Smooth muscle cell (in vitro differentiated cells): Measurements from ENCODE around the gene KLF16. TPM values are rescaled to one million over a fixed set of nuclear protein-coding genes. Genes with fewer than 3 reads are reported as not detected.

ENCODE experiments used
- DNase-seq: peaks from one replicate; lab custom pipeline; 2025; ENCODE audit not compliant: unreplicated experiment; lab: John Stamatoyannopoulos, UW
- H2AFZ ChIP-seq: fragments of 200-600 bp; sonication (generic); 2 replicates; pipeline ENCODE4 v1.6.0; 2016; ENCODE audit warnings: antibody characterized with exemption, low read depth, mild to moderate bottlenecking
- H3F3A ChIP-seq: fragments of 200-600 bp; sonication (generic); 2 replicates; pipeline ENCODE4 v1.6.0; 2017; ENCODE audit warnings: antibody characterized with exemption, low read depth
- H3K27ac ChIP-seq: fragments of 200-600 bp; sonication (generic); 2 replicates; pipeline ENCODE4 v1.5.1; 2016; ENCODE audit warnings: low read depth, mild to moderate bottlenecking
- H3K27me3 ChIP-seq: fragments of 200-600 bp; sonication (generic); 2 replicates; pipeline ENCODE4 v1.6.1; 2016; ENCODE audit warnings: low read depth, mild to moderate bottlenecking
- H3K36me3 ChIP-seq: fragments of 200-600 bp; sonication (generic); 2 replicates; pipeline ENCODE4 v1.5.1; 2016; ENCODE audit warnings: low read depth
- H3K4me1 ChIP-seq: fragments of 200-600 bp; sonication (generic); 2 replicates; pipeline ENCODE4 v1.5.1; 2016; ENCODE audit warnings: low read depth
- H3K4me2 ChIP-seq: fragments of 200-600 bp; sonication (generic); 2 replicates; pipeline ENCODE4 v1.6.0; 2016; ENCODE audit warnings: mild to moderate bottlenecking
- H3K4me3 ChIP-seq: fragments of 200-600 bp; sonication (generic); 2 replicates; pipeline ENCODE4 v1.5.1; 2016; ENCODE audit warnings: mild to moderate bottlenecking
- H3K79me2 ChIP-seq: fragments of 200-600 bp; sonication (generic); 2 replicates; pipeline ENCODE4 v1.6.0; 2016; ENCODE audit warnings: low read depth, mild to moderate bottlenecking
- H3K9ac ChIP-seq: fragments of 200-600 bp; sonication (generic); 2 replicates; pipeline ENCODE4 v1.6.0; 2016; ENCODE audit warnings: low read depth
- H3K9me3 ChIP-seq: fragments of 200-600 bp; sonication (generic); replicated peaks from 2 replicates; pipeline ENCODE4 v1.5.1; 2016; ENCODE audit warnings: low read depth
- H4K20me1 ChIP-seq: fragments of 200-600 bp; sonication (generic); 2 replicates; pipeline ENCODE4 v1.6.0; 2016; ENCODE audit warnings: low read depth
- WGBS: methylation state at CpG from one replicate; pipeline ENCODE4 v1.1.7; 2016; ENCODE audit warnings: low lambda C conversion rate; 5-methylcytosine and 5-hydroxymethylcytosine counted together
- polyA plus RNA-seq: library from polyadenylated mRNA; unstranded; fragments of >200 nt; fragmentation: Nextera tagmentation; extraction: Ambion mirVana; gene quantifications from 2 replicates; pipeline ENCODE4 v1.2.1, GENCODE V29; 2016
- total RNA-seq: library from RNA; depleted of rRNA; stranded (reverse); fragments of >200 nt; gene quantifications from 2 replicates; pipeline ENCODE4 v1.2.3, GENCODE V29; 2014
- TF ChIP-seq, protein P1 (sequence below): fragments of 200-600 bp; sonication (generic); IDR thresholded peaks from 2 replicates; pipeline ENCODE4 v1.5.1; 2017; ENCODE audit warnings: borderline replicate concordance, mild to moderate bottlenecking, antibody characterized with exemption; ENCODE audit not compliant: insufficient read depth, poor library complexity, severe bottlenecking

The KLF16 gene
- total and polyA plus RNA-seq, 2 experiments from 2014 or later: 5.8 to 15.4 TPM

DNA sequence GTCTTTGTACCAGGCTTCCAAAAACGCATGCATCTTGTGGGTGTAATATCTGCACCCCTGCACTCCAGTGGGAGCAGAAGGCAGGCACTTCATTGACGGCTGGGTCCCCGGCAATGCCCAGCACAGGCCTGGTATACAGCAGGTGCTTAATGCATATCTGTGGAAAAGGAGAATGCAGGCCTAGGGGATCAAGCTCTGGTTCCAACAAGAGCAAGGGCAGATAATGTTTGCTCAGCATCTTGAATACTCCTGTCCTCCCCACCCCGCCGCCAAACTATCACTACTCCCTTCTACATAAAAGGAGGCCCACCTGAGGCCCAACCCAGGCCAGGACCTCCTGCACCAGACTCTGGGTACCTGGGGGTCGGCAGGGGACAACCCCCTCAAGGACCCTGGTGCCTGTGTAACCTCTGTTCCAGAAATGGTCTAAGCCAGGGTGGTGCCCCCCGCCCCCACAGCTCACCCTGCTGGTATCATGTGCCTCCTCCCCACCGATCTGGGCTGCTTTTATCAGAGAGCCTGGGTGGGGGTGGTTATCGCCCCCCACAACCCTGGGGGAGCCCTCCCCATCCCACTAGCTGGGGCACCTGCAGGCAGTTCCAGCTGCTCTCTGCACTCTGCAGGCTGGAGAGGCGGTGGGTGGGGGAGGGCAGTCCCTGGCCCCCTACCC lies 4.8 kb downstream of the KLF16 start:
- H3K9ac ChIP-seq: no peak overlapping the region
- H4K20me1 ChIP-seq: peaks cover 74% of the 10 kb centered on the region
- no peak overlapping the region for H2AFZ ChIP-seq
- H3K4me2 ChIP-seq: no peak overlapping the region
- no peak for DNase-seq
- no peak overlapping the region for H3K4me3 ChIP-seq
- H3K36me3 ChIP-seq: no peaks in the 10 kb centered on the region
- H3K27me3 ChIP-seq: no peaks in the 10 kb centered on the region
- H3F3A ChIP-seq: no peaks in the 10 kb centered on the region
- WGBS: 87% methylated on average over 9 of the region's 10 CpGs
- H3K4me1 ChIP-seq: peaks cover 66% of the 10 kb centered on the region
- no peaks in the 10 kb centered on the region for H3K9me3 ChIP-seq
- TF ChIP-seq, protein P1, sequence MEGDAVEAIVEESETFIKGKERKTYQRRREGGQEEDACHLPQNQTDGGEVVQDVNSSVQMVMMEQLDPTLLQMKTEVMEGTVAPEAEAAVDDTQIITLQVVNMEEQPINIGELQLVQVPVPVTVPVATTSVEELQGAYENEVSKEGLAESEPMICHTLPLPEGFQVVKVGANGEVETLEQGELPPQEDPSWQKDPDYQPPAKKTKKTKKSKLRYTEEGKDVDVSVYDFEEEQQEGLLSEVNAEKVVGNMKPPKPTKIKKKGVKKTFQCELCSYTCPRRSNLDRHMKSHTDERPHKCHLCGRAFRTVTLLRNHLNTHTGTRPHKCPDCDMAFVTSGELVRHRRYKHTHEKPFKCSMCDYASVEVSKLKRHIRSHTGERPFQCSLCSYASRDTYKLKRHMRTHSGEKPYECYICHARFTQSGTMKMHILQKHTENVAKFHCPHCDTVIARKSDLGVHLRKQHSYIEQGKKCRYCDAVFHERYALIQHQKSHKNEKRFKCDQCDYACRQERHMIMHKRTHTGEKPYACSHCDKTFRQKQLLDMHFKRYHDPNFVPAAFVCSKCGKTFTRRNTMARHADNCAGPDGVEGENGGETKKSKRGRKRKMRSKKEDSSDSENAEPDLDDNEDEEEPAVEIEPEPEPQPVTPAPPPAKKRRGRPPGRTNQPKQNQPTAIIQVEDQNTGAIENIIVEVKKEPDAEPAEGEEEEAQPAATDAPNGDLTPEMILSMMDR: no peak
- H3K27ac ChIP-seq: no peak overlapping the region
- H3K79me2 ChIP-seq: peaks cover 79% of the 10 kb centered on the region

GRCh38 chr19:1857648-1858326 lies 5.6 kb downstream of the KLF16 start:
- peaks cover 85% of the 10 kb centered on the region for H3K79me2 ChIP-seq
- no peak overlapping the region for H2AFZ ChIP-seq
- H3K36me3 ChIP-seq: no peaks in the 10 kb centered on the region
- H3K9ac ChIP-seq: no peak overlapping the region
- peak overlapping the region; percentile 55 for H3K4me3 ChIP-seq
- no peaks in the 10 kb centered on the region for H3K27me3 ChIP-seq
- H3K27ac ChIP-seq: peak overlapping the region; percentile 62
- H3F3A ChIP-seq: no peaks in the 10 kb centered on the region
- peaks cover 82% of the 10 kb centered on the region for H4K20me1 ChIP-seq
- H3K4me1 ChIP-seq: peaks cover 68% of the 10 kb centered on the region
- H3K9me3 ChIP-seq: no peaks in the 10 kb centered on the region
- TF ChIP-seq, protein P1: no peak
- no peak for DNase-seq
- H3K4me2 ChIP-seq: peak overlapping the region; percentile 97
- WGBS: 68% methylated on average over 14 of the region's 16 CpGs

GRCh38 chr19:1856698-1857603 lies 6.4 kb downstream of the KLF16 start:
- WGBS: 7% methylated on average over 39 of the region's 73 CpGs
- Histone ChIP-seq H3K79me2 (peaks cover 81% of the 10 kb centered on the region), H3K4me2 (peak overlapping the region; percentile 97), H3F3A (no peaks in the 10 kb centered on the region), H3K36me3 (no peaks in the 10 kb centered on the region), H3K27ac (peak overlapping the region; percentile 62), H3K9me3 (no peaks in the 10 kb centered on the region), H4K20me1 (peaks cover 83% of the 10 kb centered on the region), H3K4me3 (peak overlapping the region; percentile 55), H3K9ac (no peak overlapping the region), H2AFZ (no peak overlapping the region), H3K4me1 (peaks cover 68% of the 10 kb centered on the region), H3K27me3 (no peaks in the 10 kb centered on the region)
- TF ChIP-seq, protein P1: no peak
- DNase-seq: peak; percentile 53
